Smooth muscle cell (in vitro differentiated cells): ENCODE data around the gene PTPRN2. TPM values are rescaled to one million over a fixed set of nuclear protein-coding genes. Genes with fewer than 3 reads are reported as not detected.

Experiments
- DNase-seq: peaks from one replicate; lab custom pipeline; 2025; ENCODE audit not compliant: unreplicated experiment; lab: John Stamatoyannopoulos, UW
- H2AFZ ChIP-seq: fragments of 200-600 bp; sonication (generic); 2 replicates; pipeline ENCODE4 v1.6.0; 2016; ENCODE audit warnings: antibody characterized with exemption, low read depth, mild to moderate bottlenecking
- H3F3A ChIP-seq: fragments of 200-600 bp; sonication (generic); 2 replicates; pipeline ENCODE4 v1.6.0; 2017; ENCODE audit warnings: antibody characterized with exemption, low read depth
- H3K27ac ChIP-seq: fragments of 200-600 bp; sonication (generic); 2 replicates; pipeline ENCODE4 v1.5.1; 2016; ENCODE audit warnings: low read depth, mild to moderate bottlenecking
- H3K27me3 ChIP-seq: fragments of 200-600 bp; sonication (generic); 2 replicates; pipeline ENCODE4 v1.6.1; 2016; ENCODE audit warnings: low read depth, mild to moderate bottlenecking
- H3K36me3 ChIP-seq: fragments of 200-600 bp; sonication (generic); 2 replicates; pipeline ENCODE4 v1.5.1; 2016; ENCODE audit warnings: low read depth
- H3K4me1 ChIP-seq: fragments of 200-600 bp; sonication (generic); 2 replicates; pipeline ENCODE4 v1.5.1; 2016; ENCODE audit warnings: low read depth
- H3K4me2 ChIP-seq: fragments of 200-600 bp; sonication (generic); 2 replicates; pipeline ENCODE4 v1.6.0; 2016; ENCODE audit warnings: mild to moderate bottlenecking
- H3K4me3 ChIP-seq: fragments of 200-600 bp; sonication (generic); 2 replicates; pipeline ENCODE4 v1.5.1; 2016; ENCODE audit warnings: mild to moderate bottlenecking
- H3K79me2 ChIP-seq: fragments of 200-600 bp; sonication (generic); 2 replicates; pipeline ENCODE4 v1.6.0; 2016; ENCODE audit warnings: low read depth, mild to moderate bottlenecking
- H3K9ac ChIP-seq: fragments of 200-600 bp; sonication (generic); 2 replicates; pipeline ENCODE4 v1.6.0; 2016; ENCODE audit warnings: low read depth
- H3K9me3 ChIP-seq: fragments of 200-600 bp; sonication (generic); replicated peaks from 2 replicates; pipeline ENCODE4 v1.5.1; 2016; ENCODE audit warnings: low read depth
- H4K20me1 ChIP-seq: fragments of 200-600 bp; sonication (generic); 2 replicates; pipeline ENCODE4 v1.6.0; 2016; ENCODE audit warnings: low read depth
- CTCF ChIP-seq: fragments of 200-600 bp; sonication (generic); IDR thresholded peaks from 2 replicates; pipeline ENCODE4 v1.5.1; 2017; ENCODE audit warnings: borderline replicate concordance, mild to moderate bottlenecking, antibody characterized with exemption; ENCODE audit not compliant: insufficient read depth, poor library complexity, severe bottlenecking
- WGBS: methylation state at CpG from one replicate; pipeline ENCODE4 v1.1.7; 2016; ENCODE audit warnings: low lambda C conversion rate; 5-methylcytosine and 5-hydroxymethylcytosine counted together
- polyA plus RNA-seq: library from polyadenylated mRNA; unstranded; fragments of >200 nt; fragmentation: Nextera tagmentation; extraction: Ambion mirVana; gene quantifications from 2 replicates; pipeline ENCODE4 v1.2.1, GENCODE V29; 2016
- total RNA-seq: library from RNA; depleted of rRNA; stranded (reverse); fragments of >200 nt; gene quantifications from 2 replicates; pipeline ENCODE4 v1.2.3, GENCODE V29; 2014

Gene PTPRN2
- total and polyA plus RNA-seq, 2 experiments from 2014 or later: 0.09 to 0.87 TPM

- H3K36me3 ChIP-seq: no peaks in the 10 kb centered on the region
- no peaks in the 10 kb centered on the region for H4K20me1 ChIP-seq
- no peak for TF ChIP-seq CTCF
- no peaks in the 10 kb centered on the region for H3K9me3 ChIP-seq
- no peak overlapping the region for H3K9ac ChIP-seq
- peaks cover 7% of the 10 kb centered on the region for H3K4me1 ChIP-seq
- no peak overlapping the region for H3K4me2 ChIP-seq
- DNase-seq: no peak
- H2AFZ ChIP-seq: no peak overlapping the region
- H3K79me2 ChIP-seq: no peaks in the 10 kb centered on the region
- 90% methylated on average over 8 of the region's 8 CpGs for WGBS
- no peak overlapping the region for H3K4me3 ChIP-seq
- H3F3A ChIP-seq: no peaks in the 10 kb centered on the region
- no peaks in the 10 kb centered on the region for H3K27me3 ChIP-seq
- H3K27ac ChIP-seq: no peak overlapping the region
Measured at GRCh38 chr7:158057446-158057845, 530.2 kb downstream of the PTPRN2 start.

- H3K27ac ChIP-seq: no peak overlapping the region
- DNase-seq: no peak
- H3K9ac ChIP-seq: no peak overlapping the region
- H3F3A ChIP-seq: no peaks in the 10 kb centered on the region
- no peaks in the 10 kb centered on the region for H3K9me3 ChIP-seq
- no peaks in the 10 kb centered on the region for H4K20me1 ChIP-seq
- H3K36me3 ChIP-seq: no peaks in the 10 kb centered on the region
- 90% methylated on average over 17 of the region's 17 CpGs for whole genome bisulfite sequencing
- no peak overlapping the region for H3K4me2 ChIP-seq
- no peaks in the 10 kb centered on the region for H3K79me2 ChIP-seq
- peaks cover 13% of the 10 kb centered on the region for H3K4me1 ChIP-seq
- no peak for TF ChIP-seq CTCF
- H3K27me3 ChIP-seq: no peaks in the 10 kb centered on the region
- no peak overlapping the region for H2AFZ ChIP-seq
- no peak overlapping the region for H3K4me3 ChIP-seq
Measured at GRCh38 chr7:158056761-158057160, 530.9 kb downstream of the PTPRN2 start.

- H3K9me3 ChIP-seq: no peaks in the 10 kb centered on the region
- H4K20me1 ChIP-seq: no peaks in the 10 kb centered on the region
- no peak overlapping the region for H3K4me2 ChIP-seq
- H3K27ac ChIP-seq: no peak overlapping the region
- H3K79me2 ChIP-seq: no peaks in the 10 kb centered on the region
- peaks cover 16% of the 10 kb centered on the region for H3K4me1 ChIP-seq
- no peak for TF ChIP-seq CTCF
- no peak overlapping the region for H2AFZ ChIP-seq
- H3K4me3 ChIP-seq: no peak overlapping the region
- H3K36me3 ChIP-seq: no peaks in the 10 kb centered on the region
- H3K27me3 ChIP-seq: no peaks in the 10 kb centered on the region
- H3F3A ChIP-seq: no peaks in the 10 kb centered on the region
- H3K9ac ChIP-seq: no peak overlapping the region
- DNase-seq: no peak
- WGBS: 86% methylated on average over 17 of the region's 17 CpGs
Measured at GRCh38 chr7:158055726-158056510, 531.7 kb downstream of the PTPRN2 start.

- H3F3A ChIP-seq: no peaks in the 10 kb centered on the region
- no peaks in the 10 kb centered on the region for H3K36me3 ChIP-seq
- no peaks in the 10 kb centered on the region for H4K20me1 ChIP-seq
- H3K27ac ChIP-seq: no peak overlapping the region
- 91% methylated on average over 11 of the region's 11 CpGs for WGBS
- H3K4me2 ChIP-seq: no peak overlapping the region
- no peak for TF ChIP-seq CTCF
- no peaks in the 10 kb centered on the region for H3K27me3 ChIP-seq
- H3K4me3 ChIP-seq: no peak overlapping the region
- no peak for DNase-seq
- H3K4me1 ChIP-seq: peaks cover 21% of the 10 kb centered on the region
- no peaks in the 10 kb centered on the region for H3K79me2 ChIP-seq
- H2AFZ ChIP-seq: no peak overlapping the region
- no peaks in the 10 kb centered on the region for H3K9me3 ChIP-seq
- no peak overlapping the region for H3K9ac ChIP-seq
Measured at GRCh38 chr7:158054611-158055010, 533.0 kb downstream of the PTPRN2 start.
